ENCODE data around the gene CRYGA. TPM values are rescaled to one million over a fixed set of nuclear protein-coding genes. Genes with fewer than 3 reads are reported as not detected.
"Not testable (repeated sequence)": the region's sequence is repeated elsewhere in the genome, so short reads cannot be mapped to it uniquely, and the experiment has no call there.

The CRYGA gene
- total and polyA plus RNA-seq, 10 donors: not detected

DNA sequence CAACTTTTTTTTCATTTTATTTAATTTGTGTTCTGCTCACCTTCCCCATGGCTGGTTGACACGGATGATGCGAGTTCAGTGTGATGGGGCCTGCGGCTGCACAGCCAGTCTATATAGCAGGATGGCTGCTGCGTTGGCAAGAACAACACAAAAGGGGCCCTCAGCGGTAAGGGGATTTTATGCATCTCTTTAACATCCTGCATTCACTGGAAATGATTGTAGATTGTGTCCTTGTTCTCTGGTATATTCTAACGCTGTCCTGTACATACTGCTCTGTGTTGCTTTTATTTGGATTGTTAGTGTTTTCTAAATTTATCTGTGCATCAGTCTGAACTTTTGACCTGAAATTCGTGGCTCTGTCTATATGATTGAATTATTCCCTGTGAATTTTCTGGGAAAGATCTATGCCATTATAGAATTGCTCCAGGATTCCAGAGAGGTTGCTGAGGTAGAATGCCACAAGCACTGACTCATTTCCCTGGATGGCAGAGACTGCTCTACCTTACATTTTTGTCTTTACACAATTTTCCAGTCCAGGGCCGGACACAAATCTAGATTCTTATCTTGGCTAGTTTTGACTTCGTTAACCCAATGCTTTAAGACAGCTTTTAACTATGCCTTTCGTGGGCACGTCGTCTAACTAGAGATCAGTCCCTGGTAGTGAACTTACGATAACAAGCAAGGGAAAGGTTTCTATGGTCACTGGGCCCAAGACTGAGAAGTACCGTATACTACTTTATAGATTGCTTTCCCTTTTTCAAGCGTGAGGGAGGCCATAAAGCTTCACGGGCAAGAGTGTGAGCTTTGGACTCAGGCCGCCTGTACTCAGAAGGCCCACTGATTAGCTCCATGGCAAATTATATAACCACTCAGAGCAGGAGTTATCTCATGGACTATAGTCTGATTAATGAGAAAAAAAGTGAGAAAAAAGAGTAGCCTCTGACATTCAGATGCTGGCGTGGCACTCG, 33.4 kb downstream of the CRYGA start, which contains the start of gene CRYGC:
CRYGC (minus strand) TSS at position 85 of the 968 bp plus-strand sequence; CDS start at position 49, 36 bp downstream.
- peaks cover 0 to 4% (median 0%) of the 10 kb centered on the region in 8 donors for H3K9me3 ChIP-seq
- intact Hi-C loops (cut with DNase I; ENCODE audit: low total_unique reads): no loop called here
- peaks cover 0 to 6% (median 0%) of the 10 kb centered on the region in 6 donors for H3K4me1 ChIP-seq
- H3K27ac ChIP-seq: no peak within 1 kb of the TSS
- 78 to 86% (median 84%) methylated on average over 19 of the region's 19 CpGs for WGBS, 5 donors
- TF ChIP-seq, protein P1, sequence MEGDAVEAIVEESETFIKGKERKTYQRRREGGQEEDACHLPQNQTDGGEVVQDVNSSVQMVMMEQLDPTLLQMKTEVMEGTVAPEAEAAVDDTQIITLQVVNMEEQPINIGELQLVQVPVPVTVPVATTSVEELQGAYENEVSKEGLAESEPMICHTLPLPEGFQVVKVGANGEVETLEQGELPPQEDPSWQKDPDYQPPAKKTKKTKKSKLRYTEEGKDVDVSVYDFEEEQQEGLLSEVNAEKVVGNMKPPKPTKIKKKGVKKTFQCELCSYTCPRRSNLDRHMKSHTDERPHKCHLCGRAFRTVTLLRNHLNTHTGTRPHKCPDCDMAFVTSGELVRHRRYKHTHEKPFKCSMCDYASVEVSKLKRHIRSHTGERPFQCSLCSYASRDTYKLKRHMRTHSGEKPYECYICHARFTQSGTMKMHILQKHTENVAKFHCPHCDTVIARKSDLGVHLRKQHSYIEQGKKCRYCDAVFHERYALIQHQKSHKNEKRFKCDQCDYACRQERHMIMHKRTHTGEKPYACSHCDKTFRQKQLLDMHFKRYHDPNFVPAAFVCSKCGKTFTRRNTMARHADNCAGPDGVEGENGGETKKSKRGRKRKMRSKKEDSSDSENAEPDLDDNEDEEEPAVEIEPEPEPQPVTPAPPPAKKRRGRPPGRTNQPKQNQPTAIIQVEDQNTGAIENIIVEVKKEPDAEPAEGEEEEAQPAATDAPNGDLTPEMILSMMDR (IDR thresholded peaks at IDR 0.05 in 8 of 11, conservative IDR thresholded peaks at IDR 0.05 in 3 of 11): no peak
- no peak for TF ChIP-seq POLR2AphosphoS5 (IDR thresholded peaks at IDR 0.05)
- no peak for TF ChIP-seq POLR2A (IDR thresholded peaks at IDR 0.05)
- no peak for DNase-seq
- no peak within 1 kb of the TSS for H3K4me3 ChIP-seq
- H3K36me3 ChIP-seq: no peaks in the 10 kb centered on the region
- peaks cover 0 to 18% (median under 1%) of the 10 kb centered on the region in 7 donors for H3K27me3 ChIP-seq (replicated peaks in 1 of 7)

GRCh38 chr2:208128136-208128535, 35.3 kb downstream of the CRYGA start:
- TF ChIP-seq, protein P1 (IDR thresholded peaks at IDR 0.05 in 8 of 11, conservative IDR thresholded peaks at IDR 0.05 in 3 of 11): no peak
- TF ChIP-seq POLR2A (IDR thresholded peaks at IDR 0.05) (no peak), POLR2AphosphoS5 (IDR thresholded peaks at IDR 0.05) (no peak)
- DNase-seq: no peak
- Histone ChIP-seq H3K9me3 (peaks cover 0 to 4% (median 0%) of the 10 kb centered on the region in 8 donors), H3K27me3 (replicated peaks in 1 of 7) (peaks cover 0 to 34% (median 15%) of the 10 kb centered on the region in 7 donors), H3K36me3 (no peaks in the 10 kb centered on the region), H3K4me3 (no peak overlapping the region), H3K27ac (no peak overlapping the region), H3K4me1 (peaks cover 0 to 14% (median 8%) of the 10 kb centered on the region in 6 donors)
- intact Hi-C loops (cut with DNase I; ENCODE audit: low total_unique reads): no loop called here
- 91 to 96% (median 92%) methylated on average over 8 to 12 of the region's 12 CpGs for WGBS, 5 donors

GRCh38 chr2:208127090-208127489, 36.3 kb downstream of the CRYGA start:
- WGBS, 5 donors: 91 to 95% (median 95%) methylated on average over 4 of the region's 4 CpGs
- no peak overlapping the region for H3K4me3 ChIP-seq
- peaks cover 0 to 4% (median 0%) of the 10 kb centered on the region in 8 donors for H3K9me3 ChIP-seq
- no peaks in the 10 kb centered on the region for H3K36me3 ChIP-seq
- TF ChIP-seq POLR2AphosphoS5 (IDR thresholded peaks at IDR 0.05) (no peak), POLR2A (IDR thresholded peaks at IDR 0.05) (no peak)
- TF ChIP-seq, protein P1 (IDR thresholded peaks at IDR 0.05 in 8 of 11, conservative IDR thresholded peaks at IDR 0.05 in 3 of 11): no peak
- peaks cover 0 to 39% (median 15%) of the 10 kb centered on the region in 7 donors for H3K27me3 ChIP-seq (replicated peaks in 1 of 7)
- H3K27ac ChIP-seq: no peak overlapping the region
- DNase-seq: no peak
- H3K4me1 ChIP-seq: peaks cover 0 to 14% (median 8%) of the 10 kb centered on the region in 6 donors
- intact Hi-C loops (cut with DNase I; ENCODE audit: low total_unique reads): no loop called here

DNA sequence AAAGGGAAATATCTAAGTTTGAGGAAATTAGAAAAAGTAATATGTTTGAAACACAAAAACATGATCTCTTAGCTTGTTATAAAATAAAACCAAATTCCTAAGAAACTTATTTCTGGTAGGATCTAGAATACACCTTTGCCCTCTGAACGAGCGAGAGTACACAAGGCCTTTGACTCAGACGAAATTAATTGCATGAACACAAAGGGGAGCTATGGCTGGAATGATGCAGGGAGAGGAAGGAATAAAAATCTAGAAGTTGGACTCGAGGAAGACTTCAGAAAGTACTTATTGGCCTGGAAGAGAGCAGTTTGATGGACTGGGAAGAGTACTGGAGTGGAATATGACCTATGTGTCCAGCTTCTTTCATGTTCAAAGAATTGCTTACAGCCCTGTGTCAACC, 38.1 kb downstream of the CRYGA start:
- Histone ChIP-seq H3K4me3 (no peak overlapping the region), H3K9me3 (peaks cover 0 to 4% (median 0%) of the 10 kb centered on the region in 8 donors), H3K36me3 (no peaks in the 10 kb centered on the region), H3K4me1 (peaks cover 0 to 14% (median 8%) of the 10 kb centered on the region in 6 donors), H3K27ac (no peak overlapping the region), H3K27me3 (replicated peaks in 1 of 7) (peaks cover 0 to 39% (median 15%) of the 10 kb centered on the region in 7 donors)
- WGBS, 5 donors: 72 to 86% (median 82%) methylated on average over 4 of the region's 4 CpGs
- TF ChIP-seq, protein P1 (IDR thresholded peaks at IDR 0.05 in 8 of 11, conservative IDR thresholded peaks at IDR 0.05 in 3 of 11): no peak
- no peak for TF ChIP-seq POLR2A (IDR thresholded peaks at IDR 0.05)
- TF ChIP-seq POLR2AphosphoS5 (IDR thresholded peaks at IDR 0.05): no peak
- no peak for DNase-seq
- intact Hi-C loops (cut with DNase I; ENCODE audit: low total_unique reads): no loop called here

DNA sequence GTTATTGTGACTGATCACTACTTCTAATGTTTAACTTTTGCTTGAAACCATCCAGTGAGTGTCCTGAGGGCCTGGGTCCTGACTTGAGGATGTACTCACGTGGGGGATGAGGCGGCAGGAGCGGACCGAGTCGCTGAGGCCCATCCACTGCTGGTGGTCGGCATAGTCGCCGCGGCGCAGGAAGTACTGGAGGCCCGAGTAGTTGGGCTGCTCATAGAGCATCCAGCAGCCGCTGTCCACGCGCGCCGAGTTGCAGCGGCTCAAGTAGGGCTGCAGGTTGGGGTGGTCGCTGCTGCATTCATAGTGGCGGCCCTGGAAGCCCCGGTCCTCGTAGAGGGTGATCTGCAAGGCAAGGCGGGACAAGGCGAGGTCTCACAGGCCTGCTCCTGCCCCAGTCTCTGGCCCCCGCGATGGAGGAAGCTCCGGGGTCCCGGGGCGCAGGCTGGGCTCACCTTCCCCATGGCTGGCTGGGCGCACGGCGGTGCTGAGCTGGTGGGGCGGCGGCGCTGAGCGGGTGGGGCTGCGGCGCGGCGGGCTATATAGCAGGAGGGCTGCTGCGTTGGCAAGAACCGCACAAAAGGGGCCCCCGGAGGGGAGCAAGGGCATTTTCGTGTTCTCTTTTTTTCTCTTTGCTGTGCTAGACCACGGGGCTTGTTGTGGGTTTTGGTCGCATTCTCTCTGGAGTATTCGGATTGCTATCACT, 39.2 kb downstream of the CRYGA start, which contains the start of gene CRYGD:
CRYGD (minus strand) TSS at position 512 of the 703 bp plus-strand sequence; CDS start at position 461, 51 bp downstream.
- H3K9me3 ChIP-seq; H3K27ac ChIP-seq; H3K36me3 ChIP-seq; intact Hi-C loops (cut with DNase I; ENCODE audit: low total_unique reads): not testable (repeated sequence)
- 5 to 14% (median 6%) methylated on average over 39 to 46 of the region's 46 CpGs for WGBS, 5 donors
- Histone ChIP-seq H3K4me3 (peak within 1 kb of the TSS in 5 of 8 donors; percentile 12 to 53 (median 16)), H3K4me1 (peaks cover 0 to 14% (median 8%) of the 10 kb centered on the region in 6 donors), H3K27me3 (replicated peaks in 1 of 7) (peaks cover 0 to 39% (median 15%) of the 10 kb centered on the region in 7 donors)
- DNase-seq: peak; percentile 82

Data from spleen (tissue), 11 donors.